H1 (cell line): ENCODE data around the gene GRIK2. TPM values are rescaled to one million over a fixed set of nuclear protein-coding genes. Genes with fewer than 3 reads are reported as not detected.

Experiments
- ATF2 ChIP-seq: IDR thresholded peaks from 2 replicates; pipeline ENCODE4 v1.6.1; 2012; ENCODE audit warnings: low read length, inconsistent platforms
- CHD2 ChIP-seq: IDR thresholded peaks from 2 replicates; pipeline ENCODE4 v1.6.1; 2012; ENCODE audit warnings: low read length, improper control_type of control experiment
- NRF1 ChIP-seq: IDR thresholded peaks from 2 replicates; pipeline ENCODE4 v1.6.1; 2011; ENCODE audit warnings: mild to moderate bottlenecking, low read depth, low read length, improper control_type of control experiment
- SP4 ChIP-seq: IDR thresholded peaks from 2 replicates; pipeline ENCODE4 v1.6.1; 2012; ENCODE audit warnings: low read length, inconsistent platforms
- polyA plus RNA-seq, 7 experiments: library from polyadenylated mRNA; depleted of rRNA in 3 of 7; stranded (reverse) in 5 of 7; unstranded in 2 of 7; fragments of >200 nt in 5 of 7; fragments of 200-250 nt in 2 of 7; gene quantifications; 1 replicate in 5 of 7; 2 replicates in 1 of 7; 4 replicates in 1 of 7; pipeline versions ENCODE4 v1.2.1 to v1.2.3, GENCODE V29; 2011 to 2013; ENCODE audit warnings: missing spikeins in 2 of 7, mixed read lengths in 2 of 7
- total RNA-seq: library from RNA; stranded (reverse); fragmentation: NEBNext Ultra II Directional; extraction: Animal tissue kit (Norgen Biotek cat#: 25700); gene quantifications from 2 replicates; pipeline ENCODE4 v1.2.1, GENCODE V29; 2021

The GRIK2 gene
- total and polyA plus RNA-seq, 2 of the 8 experiments (the other 6 are each of a cell fraction or from before 2014, with no cell fraction given), result 1.8 to 2.2 TPM

DNA sequence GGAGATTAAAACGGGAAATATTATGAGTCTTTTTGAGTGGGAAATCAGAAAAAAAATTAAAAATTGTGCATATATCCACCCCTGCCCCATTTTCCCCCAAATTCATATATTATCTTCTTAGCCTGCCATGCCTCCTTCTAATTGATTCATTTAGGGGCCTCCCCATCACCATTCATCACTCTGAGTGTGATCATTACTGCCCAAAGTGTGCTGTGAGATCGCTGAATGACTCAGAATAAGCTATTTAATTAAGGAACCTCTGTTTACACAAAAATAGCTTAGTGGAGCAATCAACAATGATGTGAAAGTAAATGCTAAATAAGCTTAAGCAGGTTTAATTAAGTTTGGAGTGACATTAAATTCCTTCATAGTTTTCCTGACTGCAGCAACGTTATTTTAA lies 645.5 kb downstream of the GRIK2 start (continued):
- no peak for TF ChIP-seq NRF1
- no peak for TF ChIP-seq CHD2
- no peak for TF ChIP-seq ATF2
- no peak for TF ChIP-seq SP4
- TF ChIP-seq, all 59 proteins: peak for 0
